H54 (cell line): ENCODE data around the gene PPIP5K1.

Experiments used
- DNase-seq: peaks from one replicate; pipeline ENCODE4 v3.0.0; 2011; ENCODE audit warnings: low spot score, mixed read lengths; ENCODE audit not compliant: insufficient read length
- FAIRE-seq: peaks from 3 replicates; lab custom pipeline; 2011; peaks lifted over from hg19 to GRCh38; lab: Jason Lieb, UNC
- POLR2A ChIP-seq: IDR thresholded peaks from 2 replicates; pipeline ENCODE4 v1.6.1; 2011; ENCODE audit warnings: low read depth, mild to moderate bottlenecking, low read length

The PPIP5K1 gene

DNA sequence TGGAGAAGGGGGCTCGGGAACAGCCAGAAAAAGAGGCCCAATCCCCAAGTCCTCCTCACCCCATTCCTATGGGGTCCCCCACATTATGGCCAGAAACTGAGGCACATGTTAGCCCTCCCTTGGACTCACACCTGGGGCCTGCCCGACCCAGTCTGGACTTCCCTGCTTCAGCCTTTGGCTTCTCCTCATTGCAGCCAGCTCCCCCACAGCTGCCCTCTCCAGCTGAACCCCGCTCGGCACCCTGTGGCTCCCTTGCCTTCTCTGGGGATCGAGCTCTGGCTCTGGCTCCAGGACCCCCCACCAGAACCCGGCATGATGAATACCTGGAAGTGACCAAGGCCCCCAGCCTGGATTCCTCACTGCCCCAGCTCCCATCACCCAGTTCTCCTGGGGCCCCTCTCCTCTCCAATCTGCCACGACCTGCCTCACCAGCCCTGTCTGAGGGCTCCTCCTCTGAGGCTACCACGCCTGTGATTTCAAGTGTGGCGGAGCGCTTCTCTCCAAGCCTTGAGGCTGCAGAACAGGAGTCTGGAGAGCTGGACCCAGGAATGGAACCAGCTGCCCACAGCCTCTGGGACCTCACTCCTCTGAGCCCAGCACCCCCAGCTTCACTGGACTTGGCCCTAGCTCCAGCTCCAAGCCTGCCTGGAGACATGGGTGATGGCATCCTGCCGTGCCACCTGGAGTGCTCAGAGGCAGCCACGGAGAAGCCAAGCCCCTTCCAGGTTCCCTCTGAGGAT lies 62.0 kb downstream of the PPIP5K1 start:
- FAIRE-seq: no peak
- TF ChIP-seq POLR2A: no peak
- no peak for DNase-seq

DNA sequence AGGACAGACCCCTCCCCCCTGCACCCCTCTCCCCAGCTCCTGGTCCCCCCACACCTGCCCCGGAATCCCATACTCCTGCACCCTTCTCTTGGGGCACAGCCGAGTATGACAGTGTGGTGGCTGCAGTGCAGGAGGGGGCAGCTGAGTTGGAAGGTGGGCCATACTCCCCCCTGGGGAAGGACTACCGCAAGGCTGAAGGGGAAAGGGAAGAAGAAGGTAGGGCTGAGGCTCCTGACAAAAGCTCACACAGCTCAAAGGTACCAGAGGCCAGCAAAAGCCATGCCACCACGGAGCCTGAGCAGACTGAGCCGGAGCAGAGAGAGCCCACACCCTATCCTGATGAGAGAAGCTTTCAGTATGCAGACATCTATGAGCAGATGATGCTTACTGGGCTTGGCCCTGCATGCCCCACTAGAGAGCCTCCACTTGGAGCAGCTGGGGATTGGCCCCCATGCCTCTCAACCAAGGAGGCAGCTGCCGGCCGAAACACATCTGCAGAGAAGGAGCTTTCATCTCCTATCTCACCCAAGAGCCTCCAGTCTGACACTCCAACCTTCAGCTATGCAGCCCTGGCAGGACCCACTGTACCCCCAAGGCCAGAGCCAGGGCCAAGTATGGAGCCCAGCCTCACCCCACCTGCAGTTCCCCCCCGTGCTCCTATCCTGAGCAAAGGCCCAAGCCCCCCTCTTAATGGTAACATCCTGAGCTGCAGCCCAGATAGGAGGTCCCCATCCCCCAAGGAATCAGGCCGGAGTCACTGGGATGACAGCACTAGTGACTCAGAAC lies 62.8 kb downstream of the PPIP5K1 start:
- no peak for FAIRE-seq
- DNase-seq: no peak
- TF ChIP-seq POLR2A: no peak

DNA sequence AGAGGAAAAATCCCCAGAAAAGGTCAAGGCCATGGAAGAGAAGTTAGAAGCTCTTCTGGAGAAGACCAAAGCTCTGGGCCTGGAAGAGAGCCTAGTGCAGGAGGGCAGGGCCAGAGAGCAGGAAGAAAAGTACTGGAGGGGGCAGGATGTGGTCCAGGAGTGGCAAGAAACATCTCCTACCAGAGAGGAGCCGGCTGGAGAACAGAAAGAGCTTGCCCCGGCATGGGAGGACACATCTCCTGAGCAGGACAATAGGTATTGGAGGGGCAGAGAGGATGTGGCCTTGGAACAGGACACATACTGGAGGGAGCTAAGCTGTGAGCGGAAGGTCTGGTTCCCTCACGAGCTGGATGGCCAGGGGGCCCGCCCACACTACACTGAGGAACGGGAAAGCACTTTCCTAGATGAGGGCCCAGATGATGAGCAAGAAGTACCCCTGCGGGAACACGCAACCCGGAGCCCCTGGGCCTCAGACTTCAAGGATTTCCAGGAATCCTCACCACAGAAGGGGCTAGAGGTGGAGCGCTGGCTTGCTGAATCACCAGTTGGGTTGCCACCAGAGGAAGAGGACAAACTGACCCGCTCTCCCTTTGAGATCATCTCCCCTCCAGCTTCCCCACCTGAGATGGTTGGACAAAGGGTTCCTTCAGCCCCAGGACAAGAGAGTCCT lies 63.6 kb downstream of the PPIP5K1 start:
- no peak for DNase-seq
- FAIRE-seq: no peak
- TF ChIP-seq POLR2A: no peak

DNA sequence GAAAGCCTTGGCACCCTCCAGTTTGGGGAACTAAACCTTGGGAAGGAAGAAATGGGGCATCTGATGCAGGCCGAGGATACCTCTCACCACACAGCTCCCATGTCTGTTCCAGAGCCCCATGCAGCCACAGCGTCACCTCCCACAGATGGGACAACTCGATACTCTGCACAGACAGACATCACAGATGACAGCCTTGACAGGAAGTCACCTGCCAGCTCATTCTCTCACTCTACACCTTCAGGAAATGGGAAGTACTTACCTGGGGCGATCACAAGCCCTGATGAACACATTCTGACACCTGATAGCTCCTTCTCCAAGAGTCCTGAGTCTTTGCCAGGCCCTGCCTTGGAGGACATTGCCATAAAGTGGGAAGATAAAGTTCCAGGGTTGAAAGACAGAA lies 64.9 kb downstream of the PPIP5K1 start:
- DNase-seq: no peak
- FAIRE-seq: no peak
- no peak for TF ChIP-seq POLR2A

DNA sequence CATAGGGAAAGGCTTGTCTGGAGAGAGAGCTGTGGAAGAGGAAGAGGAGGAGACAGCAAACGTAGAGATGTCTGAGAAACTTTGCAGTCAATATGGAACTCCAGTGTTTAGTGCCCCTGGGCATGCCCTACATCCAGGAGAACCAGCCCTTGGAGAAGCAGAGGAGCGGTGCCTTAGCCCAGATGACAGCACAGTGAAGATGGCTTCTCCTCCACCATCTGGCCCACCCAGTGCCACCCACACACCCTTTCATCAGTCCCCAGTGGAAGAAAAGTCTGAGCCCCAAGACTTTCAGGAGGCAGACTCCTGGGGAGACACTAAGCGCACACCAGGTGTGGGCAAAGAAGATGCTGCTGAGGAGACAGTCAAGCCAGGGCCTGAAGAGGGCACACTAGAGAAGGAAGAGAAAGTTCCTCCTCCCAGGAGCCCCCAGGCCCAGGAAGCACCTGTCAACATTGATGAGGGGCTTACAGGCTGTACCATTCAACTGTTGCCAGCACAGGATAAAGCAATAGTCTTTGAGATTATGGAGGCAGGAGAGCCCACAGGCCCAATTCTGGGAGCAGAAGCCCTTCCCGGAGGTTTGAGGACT lies 65.7 kb downstream of the PPIP5K1 start:
- no peak for DNase-seq
- no peak for TF ChIP-seq POLR2A
- no peak for FAIRE-seq

DNA sequence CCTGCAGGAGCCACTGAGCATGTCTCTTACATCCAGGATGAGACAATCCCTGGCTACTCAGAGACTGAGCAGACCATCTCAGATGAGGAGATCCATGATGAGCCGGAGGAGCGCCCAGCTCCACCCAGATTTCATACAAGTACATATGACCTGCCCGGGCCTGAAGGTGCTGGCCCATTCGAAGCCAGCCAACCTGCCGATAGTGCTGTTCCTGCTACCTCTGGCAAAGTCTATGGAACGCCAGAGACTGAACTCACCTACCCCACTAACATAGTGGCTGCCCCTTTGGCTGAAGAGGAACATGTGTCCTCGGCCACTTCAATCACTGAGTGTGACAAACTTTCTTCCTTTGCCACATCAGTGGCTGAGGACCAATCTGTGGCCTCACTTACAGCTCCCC lies 66.4 kb downstream of the PPIP5K1 start:
- TF ChIP-seq POLR2A: no peak
- no peak for FAIRE-seq
- DNase-seq: no peak

DNA sequence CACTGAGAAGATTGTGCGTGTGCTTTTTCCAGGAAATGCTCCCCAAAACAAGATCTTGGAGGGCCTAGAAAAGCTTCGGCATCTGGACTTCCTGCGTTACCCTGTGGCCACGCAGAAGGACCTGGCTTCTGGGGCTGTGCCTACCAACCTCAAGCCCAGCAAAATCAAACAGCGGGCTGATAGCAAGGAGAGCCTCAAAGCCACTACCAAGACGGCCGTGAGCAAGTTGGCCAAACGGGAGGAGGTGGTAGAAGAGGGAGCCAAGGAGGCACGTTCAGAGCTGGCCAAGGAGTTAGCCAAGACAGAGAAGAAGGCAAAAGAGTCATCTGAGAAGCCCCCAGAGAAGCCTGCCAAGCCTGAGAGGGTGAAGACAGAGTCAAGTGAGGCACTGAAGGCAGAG lies 67.8 kb downstream of the PPIP5K1 start:
- DNase-seq (no peak), FAIRE-seq (no peak)
- no peak for TF ChIP-seq POLR2A

DNA sequence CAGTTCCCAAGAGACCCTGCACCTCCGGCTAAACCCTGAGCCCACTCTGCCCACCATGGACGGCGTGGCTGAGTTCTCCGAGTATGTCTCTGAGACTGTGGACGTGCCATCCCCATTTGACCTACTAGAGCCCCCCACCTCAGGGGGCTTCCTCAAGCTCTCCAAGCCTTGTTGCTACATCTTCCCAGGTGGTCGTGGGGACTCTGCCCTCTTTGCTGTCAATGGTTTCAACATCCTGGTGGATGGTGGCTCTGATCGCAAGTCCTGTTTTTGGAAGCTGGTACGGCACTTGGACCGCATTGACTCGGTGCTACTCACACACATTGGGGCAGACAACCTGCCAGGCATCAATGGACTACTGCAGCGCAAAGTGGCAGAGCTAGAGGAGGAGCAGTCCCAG lies 68.6 kb downstream of the PPIP5K1 start:
- no peak for TF ChIP-seq POLR2A
- FAIRE-seq: no peak
- DNase-seq: no peak

DNA sequence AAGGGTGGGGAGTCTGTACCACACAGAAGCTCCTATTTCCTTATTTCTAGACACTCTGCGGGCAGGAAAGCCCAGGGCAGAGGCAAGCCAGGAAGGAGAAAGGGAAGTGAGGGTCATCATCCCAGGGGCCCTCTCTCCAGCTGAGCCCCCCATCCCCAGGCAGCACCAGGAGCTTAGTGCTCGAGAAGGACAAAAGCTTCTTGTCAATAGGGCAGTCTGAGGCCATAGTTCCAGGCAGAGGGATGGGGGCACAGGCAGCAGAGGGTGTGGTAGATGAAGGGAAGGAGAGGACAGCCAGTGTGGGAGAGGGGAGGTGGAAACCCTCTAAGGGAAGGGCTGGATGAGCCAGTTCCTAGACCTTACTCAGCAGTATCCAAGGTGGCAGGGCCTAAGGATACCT lies 69.9 kb downstream of the PPIP5K1 start:
- no peak for TF ChIP-seq POLR2A
- no peak for FAIRE-seq
- DNase-seq: no peak

DNA sequence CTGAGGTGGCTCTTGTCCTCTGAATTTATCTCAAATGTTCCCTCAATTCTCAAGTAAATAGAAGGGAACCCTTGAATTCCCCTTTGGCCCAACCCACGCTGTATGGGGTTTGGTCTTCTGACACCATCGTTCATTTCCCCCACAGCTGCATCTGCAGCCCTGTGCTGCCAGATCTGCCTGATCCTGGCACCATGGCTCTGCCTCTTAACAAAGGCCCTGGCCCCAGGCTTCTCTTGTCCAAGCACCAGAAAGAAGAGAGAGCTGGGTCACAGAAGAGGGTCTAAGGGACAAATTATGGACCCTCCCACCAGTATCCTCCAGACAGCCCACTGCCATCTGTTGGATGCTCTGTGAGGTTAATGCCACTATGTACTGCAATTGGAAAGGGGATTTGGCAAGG lies 70.8 kb downstream of the PPIP5K1 start:
- no peak for FAIRE-seq
- TF ChIP-seq POLR2A: no peak
- no peak for DNase-seq

DNA sequence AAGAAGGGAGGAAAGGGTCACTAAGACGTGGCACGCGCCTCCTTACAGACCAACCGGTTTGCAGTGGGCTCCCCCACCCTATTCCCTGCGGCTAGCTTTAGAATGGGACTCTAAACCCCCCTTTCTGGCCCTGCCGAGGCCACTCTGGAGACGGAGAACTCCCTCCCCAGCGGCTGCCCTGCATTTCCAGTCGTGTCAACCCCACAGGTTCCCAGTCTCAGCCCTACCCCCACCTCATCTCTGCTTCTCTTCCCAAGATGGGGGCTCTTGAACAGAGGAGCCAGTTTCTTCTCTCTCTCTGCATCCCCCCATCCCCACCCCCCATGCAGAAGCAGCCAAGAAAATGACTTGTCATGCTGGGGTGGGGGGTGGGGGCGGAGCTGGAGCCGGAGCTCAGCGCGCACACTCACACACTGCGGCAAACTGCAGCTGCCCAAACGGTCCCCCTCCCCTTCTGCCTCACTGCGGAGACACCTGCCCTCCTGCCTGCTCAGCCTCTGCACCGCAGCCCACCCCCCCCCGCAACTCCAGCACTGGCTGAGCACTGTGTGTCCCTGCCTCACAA lies 71.7 kb downstream of the PPIP5K1 start:
- FAIRE-seq (no peak), DNase-seq (no peak)
- no peak for TF ChIP-seq POLR2A

DNA sequence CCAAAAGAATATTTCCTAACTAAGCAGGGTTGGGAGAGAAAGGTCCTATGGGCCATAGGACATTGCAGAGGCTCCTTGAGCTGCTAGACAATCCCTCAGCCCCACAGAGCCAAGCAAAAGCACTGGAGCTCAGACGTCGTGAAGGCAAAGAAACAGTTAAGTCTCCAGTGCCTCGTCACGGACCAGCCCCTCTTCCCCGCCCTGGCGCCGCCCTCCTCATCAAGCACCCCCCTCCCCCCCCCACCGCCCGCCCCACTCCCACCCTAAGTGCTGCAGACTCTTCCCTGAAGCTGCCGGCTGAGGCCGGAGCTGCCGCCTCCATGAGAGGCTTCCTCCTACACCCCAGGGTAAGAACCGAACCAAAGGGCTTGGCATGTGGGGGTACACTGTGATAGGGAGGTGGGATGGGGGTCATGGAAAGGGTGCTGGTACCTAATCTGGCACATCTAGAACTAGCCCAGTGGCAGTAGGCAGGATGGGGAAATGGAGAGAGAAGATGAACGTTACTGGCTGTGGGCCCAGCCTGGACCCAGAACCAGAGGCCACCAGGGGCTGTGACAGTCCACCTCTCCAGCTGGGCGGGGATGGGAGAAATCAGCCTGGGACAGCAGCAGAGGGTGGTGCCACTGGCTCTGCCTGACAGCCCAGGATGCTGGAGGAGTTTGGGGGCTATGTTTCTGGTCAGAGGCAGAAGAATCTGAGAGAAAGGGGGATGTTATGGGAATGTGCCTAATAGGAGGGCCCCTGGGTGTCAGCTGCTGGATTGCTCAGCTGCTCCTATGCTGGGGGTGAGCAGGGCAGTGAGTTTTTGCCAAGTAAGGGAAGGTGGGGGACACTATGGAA lies 72.4 kb downstream of the PPIP5K1 start, which contains the start of gene MAP1A:
Gene MAP1A, plus strand, starts transcription at position 255 of the 843 bp plus-strand sequence. CDS start 3,866 bp downstream, outside the sequence.
- DNase-seq: no peak
- FAIRE-seq: no peak
- no peak for TF ChIP-seq POLR2A
